GM23338 (cell line): ENCODE data around the gene CMTR1. TPM values are rescaled to one million over a fixed set of nuclear protein-coding genes. Genes with fewer than 3 reads are reported as not detected.

Source experiments
- ATAC-seq: fragments of 200-7000 bp; cut with Tn5 transposase; 3 replicates; pipeline ENCODE4 v1.9.1; 2020
- DNase-seq: peaks from one replicate; pipeline ENCODE4 v3.0.0-alpha.2; 2015; ENCODE audit warnings: low spot score
- H2AFZ ChIP-seq: fragments of 200-600 bp; sonication (generic); 2 replicates; pipeline ENCODE4 v1.8.0; 2016; ENCODE audit warnings: antibody characterized with exemption, mild to moderate bottlenecking, moderate library complexity
- H3F3A ChIP-seq: fragments of 200-600 bp; sonication (generic); replicated peaks from 2 replicates; pipeline ENCODE4 v1.8.0; 2017; ENCODE audit warnings: antibody characterized with exemption, mixed run types, low read depth
- H3K27ac ChIP-seq: fragments of 200-600 bp; sonication (generic); 2 replicates; pipeline ENCODE4 v1.6.1; 2016; ENCODE audit warnings: low read depth
- H3K27me3 ChIP-seq: fragments of 200-600 bp; sonication (generic); 2 replicates; pipeline ENCODE4 v1.8.0; 2016; ENCODE audit warnings: mild to moderate bottlenecking, mixed run types, moderate library complexity; ENCODE audit not compliant: insufficient read depth
- H3K36me3 ChIP-seq: fragments of 200-600 bp; sonication (generic); 2 replicates; pipeline ENCODE4 v1.8.0; 2016; ENCODE audit warnings: mild to moderate bottlenecking; ENCODE audit not compliant: insufficient read depth
- H3K4me1 ChIP-seq: fragments of 200-600 bp; sonication (generic); 2 replicates; pipeline ENCODE4 v1.8.0; 2016; ENCODE audit warnings: mild to moderate bottlenecking, moderate library complexity; ENCODE audit not compliant: insufficient read depth
- H3K4me2 ChIP-seq: fragments of 200-600 bp; sonication (generic); 2 replicates; pipeline ENCODE4 v1.7.1; 2017; ENCODE audit warnings: mixed run types
- H3K4me3 ChIP-seq: fragments of 200-600 bp; sonication (generic); 2 replicates; pipeline ENCODE4 v1.6.1; 2016; ENCODE audit warnings: mixed run types
- H3K79me2 ChIP-seq: fragments of 200-600 bp; sonication (generic); replicated peaks from 2 replicates; pipeline ENCODE4 v1.8.0; 2017; ENCODE audit warnings: mild to moderate bottlenecking; ENCODE audit not compliant: insufficient read depth
- H3K9me2 ChIP-seq: fragments of 200-600 bp; sonication (generic); 2 replicates; pipeline ENCODE4 v1.8.0; 2017; ENCODE audit not compliant: insufficient read depth
- H4K20me1 ChIP-seq: fragments of 200-600 bp; sonication (generic); replicated peaks from 2 replicates; pipeline ENCODE4 v1.8.0; 2017; ENCODE audit warnings: mild to moderate bottlenecking; ENCODE audit not compliant: insufficient read depth
- H3K27ac Mint-ChIP-seq: 2 replicates; pipeline ENCODE4 v1.8.0; 2020; ENCODE audit warnings: inconsistent platforms, mild to moderate bottlenecking, moderate library complexity, mixed read lengths
- H3K27me3 Mint-ChIP-seq: 3 replicates; pipeline ENCODE4 v1.8.0; 2022; ENCODE audit warnings: low read depth, mild to moderate bottlenecking, moderate library complexity, mixed read lengths, inconsistent platforms; ENCODE audit not compliant: insufficient read depth, poor library complexity
- H3K36me3 Mint-ChIP-seq: 3 replicates; pipeline ENCODE4 v1.8.0; 2021; ENCODE audit warnings: low read depth, mild to moderate bottlenecking, inconsistent platforms, moderate library complexity, mixed read lengths
- H3K4me1 Mint-ChIP-seq: 3 replicates; pipeline ENCODE4 v1.8.0; 2020; ENCODE audit warnings: mild to moderate bottlenecking, inconsistent platforms, mixed read lengths
- H3K4me3 Mint-ChIP-seq: 3 replicates; pipeline ENCODE4 v1.8.0; 2021; ENCODE audit warnings: moderate library complexity, mild to moderate bottlenecking, inconsistent platforms, mixed read lengths
- H3K9me3 Mint-ChIP-seq: 3 replicates; pipeline ENCODE4 v1.8.0; 2020; ENCODE audit warnings: moderate library complexity, mild to moderate bottlenecking, inconsistent platforms, mixed read lengths
- CREB1 ChIP-seq: fragments of 250-450 bp; sonication (Bioruptor Pico); IDR thresholded peaks from 2 replicates; pipeline ENCODE4 v1.5.0; 2020; ENCODE audit warnings: low read depth, mild to moderate bottlenecking, moderate library complexity
- CTCF ChIP-seq, 2 experiments: fragments of 200-600 bp in 1 of 2; sonication (generic) in 1 of 2; conservative IDR thresholded peaks; 2 replicates each; pipeline versions ENCODE4 v1.5.1 to v1.6.1; 2016 to 2017; ENCODE audit warnings: antibody characterized with exemption in 2 of 2, low read depth in 2 of 2, mild to moderate bottlenecking in 2 of 2, moderate library complexity in 1 of 2
- ETS1 ChIP-seq: IDR thresholded peaks from 2 replicates; pipeline ENCODE4 v1.6.1; 2016; ENCODE audit warnings: antibody characterized with exemption
- EZH2 ChIP-seq: fragments of 200-600 bp; sonication (generic); IDR thresholded peaks from one replicate; pipeline ENCODE4 v1.8.0; 2017; ENCODE audit warnings: antibody characterized with exemption, mild to moderate bottlenecking, low read depth; ENCODE audit not compliant: unreplicated experiment
- EZH2phosphoT487 ChIP-seq: fragments of 200-600 bp; sonication (generic); IDR thresholded peaks from one replicate; pipeline ENCODE4 v1.8.1; 2018; ENCODE audit warnings: antibody characterized with exemption; ENCODE audit not compliant: unreplicated experiment
- JUNB ChIP-seq: IDR thresholded peaks from one replicate; pipeline ENCODE4 v1.6.1; 2016; ENCODE audit warnings: antibody characterized with exemption; ENCODE audit not compliant: unreplicated experiment
- NANOG ChIP-seq: IDR thresholded peaks from 2 replicates; pipeline ENCODE4 v1.6.1; 2016; ENCODE audit warnings: antibody characterized with exemption, borderline replicate concordance
- POLR2AphosphoS5 ChIP-seq: IDR thresholded peaks from 2 replicates; pipeline ENCODE4 v1.6.1; 2016; ENCODE audit warnings: antibody characterized with exemption, low read depth
- STAT1 ChIP-seq: IDR thresholded peaks from one replicate; pipeline ENCODE4 v1.6.1; 2016; ENCODE audit warnings: antibody characterized with exemption; ENCODE audit not compliant: unreplicated experiment
- ZNF114 ChIP-seq: fragments of 250-450 bp; sonication (Bioruptor Pico); IDR thresholded peaks from 2 replicates; pipeline ENCODE4 v1.5.0; 2020; ENCODE audit warnings: mild to moderate bottlenecking, moderate library complexity
- ZNF331 ChIP-seq: fragments of 250-450 bp; sonication (Bioruptor Pico); IDR thresholded peaks from 2 replicates; pipeline ENCODE4 v1.5.0; 2020; ENCODE audit warnings: low read depth, mild to moderate bottlenecking, moderate library complexity
- polyA plus RNA-seq: library from polyadenylated mRNA; unstranded; fragments of >200 nt; fragmentation: Nextera tagmentation; extraction: Ambion mirVana; gene quantifications from 2 replicates; pipeline ENCODE4 v1.2.1, GENCODE V29; 2016
- total RNA-seq: library from RNA; depleted of rRNA; stranded (reverse); fragments of >200 nt; shearing (Covaris generic); gene quantifications from 2 replicates; pipeline ENCODE4 v1.2.3, GENCODE V29; 2014
- TF ChIP-seq, protein P1 (sequence below): fragments of 250-450 bp; sonication (Bioruptor Pico); IDR thresholded peaks from 2 replicates; pipeline ENCODE4 v1.5.0; 2020; ENCODE audit warnings: mild to moderate bottlenecking, moderate library complexity
- TF ChIP-seq, protein P2 (sequence below): IDR thresholded peaks from one replicate; pipeline ENCODE4 v1.6.1; 2018; ENCODE audit warnings: antibody characterized with exemption; ENCODE audit not compliant: unreplicated experiment

The CMTR1 gene
- total and polyA plus RNA-seq, 2 experiments from 2014 or later, result 7.3 to 36.4 TPM

GRCh38 chr6:37528541-37528940, 95.5 kb downstream of the CMTR1 start:
- no peaks in the 10 kb centered on the region for H3K79me2 ChIP-seq
- H3F3A ChIP-seq, result no peaks in the 10 kb centered on the region
- H3K27me3 ChIP-seq, result peaks cover 9% of the 10 kb centered on the region
- H3K4me1 ChIP-seq, result no peaks in the 10 kb centered on the region; the same call in 1 of the 2 replicates
- no peak overlapping the region for H3K27ac ChIP-seq
- peaks cover 15% of the 10 kb centered on the region; the same call in 2 of the 3 replicates for H3K4me1 Mint-ChIP-seq
- no peak overlapping the region for H3K4me2 ChIP-seq
- H2AFZ ChIP-seq, result no peak overlapping the region; the same call in 1 of the 2 replicates
- TF ChIP-seq, protein P1, sequence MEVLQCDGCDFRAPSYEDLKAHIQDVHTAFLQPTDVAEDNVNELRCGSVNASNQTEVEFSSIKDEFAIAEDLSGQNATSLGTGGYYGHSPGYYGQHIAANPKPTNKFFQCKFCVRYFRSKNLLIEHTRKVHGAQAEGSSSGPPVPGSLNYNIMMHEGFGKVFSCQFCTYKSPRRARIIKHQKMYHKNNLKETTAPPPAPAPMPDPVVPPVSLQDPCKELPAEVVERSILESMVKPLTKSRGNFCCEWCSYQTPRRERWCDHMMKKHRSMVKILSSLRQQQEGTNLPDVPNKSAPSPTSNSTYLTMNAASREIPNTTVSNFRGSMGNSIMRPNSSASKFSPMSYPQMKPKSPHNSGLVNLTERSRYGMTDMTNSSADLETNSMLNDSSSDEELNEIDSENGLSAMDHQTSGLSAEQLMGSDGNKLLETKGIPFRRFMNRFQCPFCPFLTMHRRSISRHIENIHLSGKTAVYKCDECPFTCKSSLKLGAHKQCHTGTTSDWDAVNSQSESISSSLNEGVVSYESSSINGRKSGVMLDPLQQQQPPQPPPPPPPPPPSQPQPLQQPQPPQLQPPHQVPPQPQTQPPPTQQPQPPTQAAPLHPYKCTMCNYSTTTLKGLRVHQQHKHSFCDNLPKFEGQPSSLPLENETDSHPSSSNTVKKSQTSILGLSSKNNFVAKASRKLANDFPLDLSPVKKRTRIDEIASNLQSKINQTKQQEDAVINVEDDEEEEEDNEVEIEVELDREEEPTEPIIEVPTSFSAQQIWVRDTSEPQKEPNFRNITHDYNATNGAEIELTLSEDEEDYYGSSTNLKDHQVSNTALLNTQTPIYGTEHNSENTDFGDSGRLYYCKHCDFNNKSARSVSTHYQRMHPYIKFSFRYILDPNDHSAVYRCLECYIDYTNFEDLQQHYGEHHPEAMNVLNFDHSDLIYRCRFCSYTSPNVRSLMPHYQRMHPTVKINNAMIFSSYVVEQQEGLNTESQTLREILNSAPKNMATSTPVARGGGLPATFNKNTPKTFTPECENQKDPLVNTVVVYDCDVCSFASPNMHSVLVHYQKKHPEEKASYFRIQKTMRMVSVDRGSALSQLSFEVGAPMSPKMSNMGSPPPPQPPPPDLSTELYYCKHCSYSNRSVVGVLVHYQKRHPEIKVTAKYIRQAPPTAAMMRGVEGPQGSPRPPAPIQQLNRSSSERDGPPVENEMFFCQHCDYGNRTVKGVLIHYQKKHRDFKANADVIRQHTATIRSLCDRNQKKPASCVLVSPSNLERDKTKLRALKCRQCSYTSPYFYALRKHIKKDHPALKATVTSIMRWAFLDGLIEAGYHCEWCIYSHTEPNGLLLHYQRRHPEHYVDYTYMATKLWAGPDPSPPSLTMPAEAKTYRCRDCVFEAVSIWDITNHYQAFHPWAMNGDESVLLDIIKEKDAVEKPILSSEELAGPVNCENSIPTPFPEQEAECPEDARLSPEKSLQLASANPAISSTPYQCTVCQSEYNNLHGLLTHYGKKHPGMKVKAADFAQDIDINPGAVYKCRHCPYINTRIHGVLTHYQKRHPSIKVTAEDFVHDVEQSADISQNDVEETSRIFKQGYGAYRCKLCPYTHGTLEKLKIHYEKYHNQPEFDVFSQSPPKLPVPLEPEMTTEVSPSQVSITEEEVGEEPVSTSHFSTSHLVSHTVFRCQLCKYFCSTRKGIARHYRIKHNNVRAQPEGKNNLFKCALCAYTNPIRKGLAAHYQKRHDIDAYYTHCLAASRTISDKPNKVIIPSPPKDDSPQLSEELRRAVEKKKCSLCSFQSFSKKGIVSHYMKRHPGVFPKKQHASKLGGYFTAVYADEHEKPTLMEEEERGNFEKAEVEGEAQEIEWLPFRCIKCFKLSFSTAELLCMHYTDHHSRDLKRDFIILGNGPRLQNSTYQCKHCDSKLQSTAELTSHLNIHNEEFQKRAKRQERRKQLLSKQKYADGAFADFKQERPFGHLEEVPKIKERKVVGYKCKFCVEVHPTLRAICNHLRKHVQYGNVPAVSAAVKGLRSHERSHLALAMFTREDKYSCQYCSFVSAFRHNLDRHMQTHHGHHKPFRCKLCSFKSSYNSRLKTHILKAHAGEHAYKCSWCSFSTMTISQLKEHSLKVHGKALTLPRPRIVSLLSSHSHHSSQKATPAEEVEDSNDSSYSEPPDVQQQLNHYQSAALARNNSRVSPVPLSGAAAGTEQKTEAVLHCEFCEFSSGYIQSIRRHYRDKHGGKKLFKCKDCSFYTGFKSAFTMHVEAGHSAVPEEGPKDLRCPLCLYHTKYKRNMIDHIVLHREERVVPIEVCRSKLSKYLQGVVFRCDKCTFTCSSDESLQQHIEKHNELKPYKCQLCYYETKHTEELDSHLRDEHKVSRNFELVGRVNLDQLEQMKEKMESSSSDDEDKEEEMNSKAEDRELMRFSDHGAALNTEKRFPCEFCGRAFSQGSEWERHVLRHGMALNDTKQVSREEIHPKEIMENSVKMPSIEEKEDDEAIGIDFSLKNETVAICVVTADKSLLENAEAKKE (CRISPR knock-in tag), result no peak
- TF ChIP-seq JUNB (no peak), ZNF331 (no peak), CTCF (conservative IDR thresholded peaks at IDR 0.05; ENCODE audit: low read depth in 2 of 2) (no peak), ETS1 (no peak), STAT1 (no peak), POLR2AphosphoS5 (no peak), NANOG (no peak), EZH2phosphoT487 (no peak), ZNF114 (CRISPR knock-in tag) (no peak), CREB1 (CRISPR knock-in tag) (no peak), EZH2 (no peak)
- TF ChIP-seq, protein P2, sequence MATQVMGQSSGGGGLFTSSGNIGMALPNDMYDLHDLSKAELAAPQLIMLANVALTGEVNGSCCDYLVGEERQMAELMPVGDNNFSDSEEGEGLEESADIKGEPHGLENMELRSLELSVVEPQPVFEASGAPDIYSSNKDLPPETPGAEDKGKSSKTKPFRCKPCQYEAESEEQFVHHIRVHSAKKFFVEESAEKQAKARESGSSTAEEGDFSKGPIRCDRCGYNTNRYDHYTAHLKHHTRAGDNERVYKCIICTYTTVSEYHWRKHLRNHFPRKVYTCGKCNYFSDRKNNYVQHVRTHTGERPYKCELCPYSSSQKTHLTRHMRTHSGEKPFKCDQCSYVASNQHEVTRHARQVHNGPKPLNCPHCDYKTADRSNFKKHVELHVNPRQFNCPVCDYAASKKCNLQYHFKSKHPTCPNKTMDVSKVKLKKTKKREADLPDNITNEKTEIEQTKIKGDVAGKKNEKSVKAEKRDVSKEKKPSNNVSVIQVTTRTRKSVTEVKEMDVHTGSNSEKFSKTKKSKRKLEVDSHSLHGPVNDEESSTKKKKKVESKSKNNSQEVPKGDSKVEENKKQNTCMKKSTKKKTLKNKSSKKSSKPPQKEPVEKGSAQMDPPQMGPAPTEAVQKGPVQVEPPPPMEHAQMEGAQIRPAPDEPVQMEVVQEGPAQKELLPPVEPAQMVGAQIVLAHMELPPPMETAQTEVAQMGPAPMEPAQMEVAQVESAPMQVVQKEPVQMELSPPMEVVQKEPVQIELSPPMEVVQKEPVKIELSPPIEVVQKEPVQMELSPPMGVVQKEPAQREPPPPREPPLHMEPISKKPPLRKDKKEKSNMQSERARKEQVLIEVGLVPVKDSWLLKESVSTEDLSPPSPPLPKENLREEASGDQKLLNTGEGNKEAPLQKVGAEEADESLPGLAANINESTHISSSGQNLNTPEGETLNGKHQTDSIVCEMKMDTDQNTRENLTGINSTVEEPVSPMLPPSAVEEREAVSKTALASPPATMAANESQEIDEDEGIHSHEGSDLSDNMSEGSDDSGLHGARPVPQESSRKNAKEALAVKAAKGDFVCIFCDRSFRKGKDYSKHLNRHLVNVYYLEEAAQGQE, result no peak
- H3K9me2 ChIP-seq, result no peaks in the 10 kb centered on the region
- peaks cover 5% of the 10 kb centered on the region; the same call in 1 of the 2 replicates for H4K20me1 ChIP-seq
- H3K36me3 ChIP-seq, result no peaks in the 10 kb centered on the region
- no peak overlapping the region for H3K4me3 ChIP-seq
- no peak overlapping the region for H3K4me3 Mint-ChIP-seq
- peaks cover 12% of the 10 kb centered on the region for H3K27me3 Mint-ChIP-seq
- H3K27ac Mint-ChIP-seq, result no peak overlapping the region
- DNase-seq (no peak), ATAC-seq (peak; percentile 21; the same call in 2 of the 3 replicates)
- H3K36me3 Mint-ChIP-seq, result no peaks in the 10 kb centered on the region
- H3K9me3 Mint-ChIP-seq, result no peaks in the 10 kb centered on the region
